NB4 (cell line): ENCODE results near the gene SCN1B.

Source experiments
- DNase-seq: peaks from one replicate; pipeline ENCODE4 v3.0.0; 2010; ENCODE audit warnings: low read depth
- H3K4me3 ChIP-seq: one replicate; pipeline ENCODE4 v1.5.1; 2011; ENCODE audit warnings: mild to moderate bottlenecking, low read depth, low read length, moderate library complexity
- MYC ChIP-seq: IDR thresholded peaks from 2 replicates; pipeline ENCODE4 v1.6.1; 2011; ENCODE audit warnings: low read depth, low read length
- POLR2A ChIP-seq: IDR thresholded peaks from 2 replicates; pipeline ENCODE4 v1.6.1; 2011; ENCODE audit warnings: mild to moderate bottlenecking; ENCODE audit not compliant: insufficient read length; ENCODE audit errors: extremely low read depth
- TF ChIP-seq, protein P1 (sequence below): IDR thresholded peaks from one replicate; pipeline ENCODE4 v1.5.1; 2012; ENCODE audit warnings: low read depth, low read length
- TF ChIP-seq, protein P2 (sequence below): IDR thresholded peaks from 2 replicates; pipeline ENCODE4 v1.6.1; 2011; ENCODE audit warnings: low read depth, low read length

SCN1B gene

DNA sequence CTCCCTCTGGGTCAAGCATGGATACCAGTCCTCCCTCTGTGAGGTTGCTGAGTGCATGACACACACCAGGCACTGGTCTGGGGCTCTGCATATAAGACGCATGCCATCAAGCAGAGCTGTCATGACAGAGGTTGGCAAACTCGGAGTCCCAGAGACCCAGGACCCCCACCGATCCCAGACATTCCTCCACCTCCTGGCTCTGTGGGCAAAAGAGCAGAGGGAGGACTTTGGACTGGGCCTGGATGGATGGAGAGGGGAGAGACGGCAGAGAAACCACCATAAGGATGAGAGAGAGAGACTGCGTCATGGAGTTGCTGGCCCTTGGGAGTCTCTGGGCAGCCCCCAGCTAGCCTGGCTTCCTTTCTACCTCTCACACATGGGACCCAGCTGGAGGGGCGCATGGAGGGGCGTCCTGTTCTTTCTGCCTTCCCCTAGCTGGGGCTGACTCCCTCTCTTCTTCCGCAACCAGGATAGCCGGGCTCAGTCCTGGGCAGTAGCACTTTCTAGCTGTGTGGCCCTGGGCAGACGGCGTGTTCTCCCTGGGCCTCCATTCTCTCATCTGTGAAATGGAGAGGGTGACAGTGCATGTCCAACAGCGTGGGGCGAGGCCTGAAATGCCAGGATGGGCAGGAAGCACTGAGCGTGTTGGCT is 12.8 kb downstream of the SCN1B start:
- no peak for DNase-seq
- no peak for TF ChIP-seq MYC
- no peak for TF ChIP-seq POLR2A
- TF ChIP-seq, protein P1, sequence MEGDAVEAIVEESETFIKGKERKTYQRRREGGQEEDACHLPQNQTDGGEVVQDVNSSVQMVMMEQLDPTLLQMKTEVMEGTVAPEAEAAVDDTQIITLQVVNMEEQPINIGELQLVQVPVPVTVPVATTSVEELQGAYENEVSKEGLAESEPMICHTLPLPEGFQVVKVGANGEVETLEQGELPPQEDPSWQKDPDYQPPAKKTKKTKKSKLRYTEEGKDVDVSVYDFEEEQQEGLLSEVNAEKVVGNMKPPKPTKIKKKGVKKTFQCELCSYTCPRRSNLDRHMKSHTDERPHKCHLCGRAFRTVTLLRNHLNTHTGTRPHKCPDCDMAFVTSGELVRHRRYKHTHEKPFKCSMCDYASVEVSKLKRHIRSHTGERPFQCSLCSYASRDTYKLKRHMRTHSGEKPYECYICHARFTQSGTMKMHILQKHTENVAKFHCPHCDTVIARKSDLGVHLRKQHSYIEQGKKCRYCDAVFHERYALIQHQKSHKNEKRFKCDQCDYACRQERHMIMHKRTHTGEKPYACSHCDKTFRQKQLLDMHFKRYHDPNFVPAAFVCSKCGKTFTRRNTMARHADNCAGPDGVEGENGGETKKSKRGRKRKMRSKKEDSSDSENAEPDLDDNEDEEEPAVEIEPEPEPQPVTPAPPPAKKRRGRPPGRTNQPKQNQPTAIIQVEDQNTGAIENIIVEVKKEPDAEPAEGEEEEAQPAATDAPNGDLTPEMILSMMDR, result no peak
- TF ChIP-seq, protein P2, sequence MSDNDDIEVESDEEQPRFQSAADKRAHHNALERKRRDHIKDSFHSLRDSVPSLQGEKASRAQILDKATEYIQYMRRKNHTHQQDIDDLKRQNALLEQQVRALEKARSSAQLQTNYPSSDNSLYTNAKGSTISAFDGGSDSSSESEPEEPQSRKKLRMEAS, result no peak
- H3K4me3 ChIP-seq, result no peak overlapping the region

DNA sequence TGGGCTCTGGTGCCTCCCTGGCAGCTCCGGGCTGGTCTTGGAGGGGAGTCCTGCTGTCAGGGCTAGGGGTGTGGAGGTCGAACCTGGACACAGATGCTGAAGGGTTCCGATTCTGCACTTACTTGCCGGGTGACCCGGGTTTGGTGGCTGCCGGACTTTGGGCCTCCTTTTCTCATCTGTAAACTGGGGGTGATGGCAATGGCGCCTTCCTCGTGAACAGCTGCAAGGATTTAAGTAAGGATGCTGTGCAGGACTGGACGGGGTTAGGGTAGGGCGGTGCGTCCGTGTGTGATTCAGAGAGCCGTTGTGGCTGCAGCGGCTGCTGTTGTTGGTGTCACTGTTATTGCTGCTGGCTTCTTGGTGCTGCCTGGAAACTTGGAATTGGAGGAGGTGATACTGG is 13.6 kb downstream of the SCN1B start:
- no peak overlapping the region for H3K4me3 ChIP-seq
- no peak for DNase-seq
- TF ChIP-seq, protein P2, result no peak
- TF ChIP-seq, protein P1, result no peak
- TF ChIP-seq POLR2A (no peak), MYC (no peak)

DNA sequence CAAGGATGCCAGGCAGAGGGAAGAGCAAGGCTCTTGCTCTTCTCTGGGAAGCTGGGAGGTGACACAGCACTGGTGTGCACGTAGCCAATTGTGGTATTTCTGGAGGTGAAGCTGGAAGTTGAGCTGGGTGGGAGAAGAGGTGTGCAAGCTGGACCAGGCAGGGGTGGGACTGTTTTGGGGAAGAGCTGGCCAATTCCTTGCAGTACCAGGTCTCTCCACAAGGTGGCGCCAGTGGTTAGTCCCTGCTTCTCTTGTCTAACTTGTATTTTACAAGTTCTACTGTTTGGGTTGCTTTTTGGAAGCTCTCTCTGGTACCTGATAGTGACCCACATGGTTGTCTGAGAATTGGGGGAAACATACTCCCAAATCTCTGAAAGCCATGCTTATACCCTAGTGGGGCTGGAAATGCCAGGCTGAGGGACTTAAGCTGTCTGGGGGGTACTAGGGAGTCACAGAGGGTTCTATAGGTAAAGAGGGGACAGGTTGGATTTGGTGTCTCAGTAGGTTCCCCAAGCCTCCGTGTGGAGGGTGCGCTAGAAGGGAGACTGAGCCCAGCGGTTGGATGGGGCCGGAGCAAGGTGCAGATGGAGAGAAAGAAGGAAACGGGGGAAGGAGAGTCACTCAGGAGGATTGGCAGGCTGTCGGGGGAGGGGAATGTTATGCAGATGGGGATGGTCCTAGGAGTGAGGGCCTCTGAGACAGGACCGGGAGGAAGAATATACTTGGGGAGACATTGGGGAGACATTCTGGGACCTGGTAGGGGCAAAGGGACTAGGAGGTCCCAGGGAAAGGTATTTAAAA is 14.2 kb downstream of the SCN1B start:
- DNase-seq, result peak; percentile 54
- TF ChIP-seq, protein P1, result peak; percentile 84
- no peak for TF ChIP-seq MYC
- no peak overlapping the region for H3K4me3 ChIP-seq

DNA sequence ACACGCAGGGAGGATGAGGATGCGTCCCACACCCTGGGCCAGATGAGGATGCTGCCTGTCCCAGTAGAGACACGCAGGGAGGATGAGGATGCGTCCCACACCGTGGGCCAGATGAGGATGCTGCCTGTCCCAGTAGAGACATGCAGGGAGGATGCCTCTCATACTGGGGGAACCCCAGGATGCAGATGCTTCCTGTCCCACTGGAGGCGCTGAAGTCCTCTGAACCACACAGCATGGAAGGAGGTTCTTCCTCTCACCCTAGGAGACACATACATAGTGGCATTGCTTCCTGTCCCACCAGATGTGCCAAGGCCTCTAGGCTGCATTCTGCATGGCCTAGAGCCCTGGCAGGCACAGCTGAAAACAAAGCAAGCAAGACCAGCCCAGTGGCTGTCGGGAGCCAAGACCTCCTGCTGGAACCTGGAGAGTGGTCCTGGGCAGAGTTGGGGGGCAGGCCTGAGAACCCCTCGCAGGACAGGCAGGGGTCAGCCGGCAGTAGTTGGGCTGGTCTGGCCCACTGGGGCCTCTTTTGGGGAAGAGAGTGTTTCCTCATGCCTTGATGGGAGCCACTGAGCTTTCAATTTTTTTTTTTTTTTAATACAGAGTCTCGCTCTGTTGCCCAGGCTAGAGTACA is 15.5 kb downstream of the SCN1B start:
- TF ChIP-seq, protein P2, result no peak
- TF ChIP-seq MYC, result no peak
- TF ChIP-seq, protein P1, result peak; percentile 28
- H3K4me3 ChIP-seq, result no peak overlapping the region
- peak; percentile 62 for DNase-seq

DNA sequence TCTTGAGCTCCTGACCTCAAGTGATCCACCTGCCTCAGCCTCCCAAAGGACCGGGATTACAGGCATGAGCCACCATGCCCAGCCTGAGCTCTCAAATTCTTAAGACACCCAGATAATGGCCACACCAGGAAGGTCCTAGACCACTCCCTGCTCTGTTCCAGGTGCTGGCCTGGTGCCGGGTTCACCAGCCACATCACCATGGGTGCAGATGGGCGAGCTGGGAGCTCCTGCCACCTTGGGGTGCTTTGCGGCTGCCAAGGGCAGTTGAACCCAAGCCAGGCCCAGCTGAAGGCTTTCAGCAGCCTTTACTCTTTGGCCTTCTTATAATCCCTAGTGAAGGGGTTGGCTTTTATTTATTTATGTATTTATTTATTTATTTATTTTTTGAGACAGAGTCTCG is 16.2 kb downstream of the SCN1B start:
- DNase-seq, result no peak
- TF ChIP-seq, protein P2, result no peak
- TF ChIP-seq, protein P1, result no peak
- H3K4me3 ChIP-seq, result no peak overlapping the region
